Myocyte (in vitro differentiated cells): ENCODE results near the gene LGI2. TPM values are rescaled to one million over a fixed set of nuclear protein-coding genes. Genes with fewer than 3 reads are reported as not detected.

ENCODE experiments used
- DNase-seq: peaks from one replicate; pipeline ENCODE4 v3.0.0-alpha.2; 2012; ENCODE audit warnings: low read depth
- total RNA-seq: library from RNA; depleted of rRNA; stranded (reverse); fragments of >200 nt; gene quantifications from 2 replicates; pipeline ENCODE4 v1.2.3, GENCODE V29; 2014

LGI2 gene
- total RNA-seq, 1 donor from 2014 or later = not detected

- no peak for DNase-seq
Observed at GRCh38 chr4:24999392-25000089, 31.2 kb downstream of the LGI2 start.

GRCh38 chr4:24995346-24995919 lies 35.3 kb downstream of the LGI2 start:
- no peak for DNase-seq

- DNase-seq = no peak
Observed at GRCh38 chr4:24993551-24994080, 37.1 kb downstream of the LGI2 start.

DNA sequence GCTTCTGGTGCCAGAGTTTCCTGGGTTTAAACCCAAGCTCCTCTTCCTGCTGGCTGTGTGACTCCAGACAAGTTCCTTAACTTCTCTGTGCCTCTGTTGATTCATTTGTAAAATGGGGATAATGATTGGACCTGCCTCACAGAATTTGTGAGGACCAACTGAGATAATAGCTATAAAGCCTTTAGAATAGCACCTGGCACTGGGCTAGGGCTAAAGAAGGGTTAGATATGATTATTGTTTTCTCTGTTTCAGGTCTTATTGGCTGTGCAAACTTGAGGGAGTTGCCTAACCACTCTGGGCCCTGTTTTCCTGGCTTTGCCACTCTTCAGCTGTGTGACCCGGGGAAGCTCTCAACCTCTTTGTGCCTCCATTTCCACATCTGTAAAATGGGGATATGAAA lies 37.8 kb downstream of the LGI2 start:
- no peak for DNase-seq

DNA sequence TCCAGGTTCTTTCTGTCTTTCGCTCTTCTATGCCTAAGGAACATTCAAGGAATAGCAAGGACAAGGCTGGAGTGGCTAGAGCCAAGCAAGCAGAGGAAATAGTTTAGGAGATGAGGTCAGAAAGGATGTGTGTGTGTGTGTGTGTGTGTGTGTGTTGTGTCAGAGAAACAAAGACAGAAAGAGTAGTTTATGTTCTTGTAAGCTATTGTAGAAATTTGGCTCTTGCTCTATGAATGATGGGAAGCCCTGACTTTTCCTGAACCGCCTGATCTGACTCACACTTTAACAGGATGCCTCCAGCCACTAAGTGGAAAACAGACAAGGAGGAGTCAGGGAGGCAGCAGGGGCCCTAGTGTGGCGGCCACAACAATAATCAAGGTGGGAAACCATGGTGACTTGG lies 39.7 kb downstream of the LGI2 start:
- DNase-seq = no peak

- no peak for DNase-seq
Observed at GRCh38 chr4:24989327-24989726, 41.4 kb downstream of the LGI2 start.

- DNase-seq = peak; percentile 25
Observed at GRCh38 chr4:24988776-24989175, 42.0 kb downstream of the LGI2 start.

DNA sequence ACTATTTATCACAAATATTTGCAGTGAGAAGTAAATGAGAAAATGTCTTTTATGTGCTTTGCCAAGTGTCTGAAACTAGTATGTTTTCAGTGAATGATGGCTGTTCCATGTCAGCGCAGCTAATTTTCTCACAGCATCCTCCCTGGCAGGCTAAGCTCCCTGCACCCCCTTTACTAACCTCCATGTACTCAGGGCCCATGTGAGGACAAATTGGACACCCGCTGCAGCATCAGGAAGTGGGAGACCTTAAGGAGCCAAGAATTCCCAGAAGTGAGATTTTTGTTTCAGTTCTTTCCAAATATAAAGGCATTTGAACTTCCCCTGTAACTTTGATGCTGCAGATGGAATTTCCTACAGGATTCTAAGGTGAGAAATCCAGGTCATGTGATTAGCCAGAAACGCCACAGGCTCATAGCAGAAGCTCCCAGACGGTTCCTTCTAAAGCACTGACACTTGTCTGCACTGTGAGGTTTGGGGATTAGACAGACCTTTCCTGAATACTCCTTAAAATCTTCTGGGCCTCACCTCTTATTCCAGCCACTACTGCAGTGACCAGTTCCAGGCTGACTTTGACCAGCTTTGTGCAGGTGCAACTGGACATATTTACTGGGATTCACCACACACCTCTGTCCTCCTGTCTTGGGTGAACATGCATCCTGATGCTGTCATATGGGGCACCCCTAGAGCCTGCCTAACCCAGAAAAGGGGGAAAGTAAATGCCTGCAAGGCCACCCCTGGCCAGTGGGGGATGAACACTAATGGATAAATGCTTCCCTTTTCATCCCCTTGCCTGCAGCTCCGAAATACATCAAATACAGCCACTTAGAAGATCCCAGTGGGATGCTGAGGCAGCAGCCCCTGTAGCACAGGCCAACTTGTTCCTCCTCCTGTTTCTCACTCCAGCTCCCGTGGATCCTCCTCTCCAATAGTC lies 45.9 kb downstream of the LGI2 start:
- DNase-seq = no peak

GRCh38 chr4:24980740-24981139 lies 50.0 kb downstream of the LGI2 start:
- DNase-seq = no peak

DNA sequence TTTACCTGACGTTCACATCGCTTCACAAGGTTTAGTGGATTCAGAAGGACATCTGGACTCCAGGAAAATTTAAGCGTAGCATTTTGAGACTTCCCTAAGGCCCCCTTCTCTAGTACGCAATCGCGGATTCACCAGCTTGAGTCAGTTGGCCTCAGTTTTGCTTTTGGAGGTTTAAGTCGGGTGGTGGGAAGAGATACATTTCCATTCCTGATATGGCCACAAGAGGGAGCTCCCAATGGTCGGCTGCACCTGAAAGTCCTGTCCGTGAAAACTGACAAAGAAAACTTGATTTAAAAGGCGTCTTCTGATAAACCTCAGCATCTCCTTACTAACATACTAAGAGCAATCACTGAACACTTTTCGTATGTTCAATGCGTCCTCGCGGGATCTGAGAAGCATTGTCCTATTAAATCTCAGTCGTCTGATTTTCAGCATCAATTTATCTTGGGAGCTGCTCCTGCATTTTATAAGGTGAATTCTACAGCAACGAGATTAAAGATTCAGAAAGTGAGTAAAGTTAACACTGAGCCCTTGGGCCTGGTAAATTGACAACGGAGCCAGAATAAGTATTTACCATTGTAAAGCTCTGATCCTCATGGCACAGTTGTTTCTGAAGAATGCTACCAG lies 50.6 kb downstream of the LGI2 start:
- DNase-seq = peak; percentile 64

DNA sequence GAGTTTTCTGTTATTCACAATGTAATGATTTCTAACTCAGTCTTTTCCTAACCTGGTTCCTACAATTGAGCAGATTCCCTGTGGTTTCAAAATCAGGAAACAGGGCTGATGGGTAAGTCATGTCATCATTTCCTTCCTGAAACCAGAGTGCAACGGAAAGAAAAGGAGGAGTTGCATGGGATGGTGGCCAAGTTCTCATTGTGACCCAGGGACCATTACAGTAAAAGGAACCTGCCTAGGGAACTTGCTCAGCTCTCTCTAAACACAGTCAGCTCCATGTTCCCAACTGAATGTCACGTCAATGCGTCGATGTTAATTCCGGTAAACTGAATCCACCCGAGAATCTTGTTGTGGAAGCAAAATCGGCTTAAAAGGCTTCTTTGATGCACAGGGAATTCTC lies 51.2 kb downstream of the LGI2 start:
- DNase-seq = no peak

DNA sequence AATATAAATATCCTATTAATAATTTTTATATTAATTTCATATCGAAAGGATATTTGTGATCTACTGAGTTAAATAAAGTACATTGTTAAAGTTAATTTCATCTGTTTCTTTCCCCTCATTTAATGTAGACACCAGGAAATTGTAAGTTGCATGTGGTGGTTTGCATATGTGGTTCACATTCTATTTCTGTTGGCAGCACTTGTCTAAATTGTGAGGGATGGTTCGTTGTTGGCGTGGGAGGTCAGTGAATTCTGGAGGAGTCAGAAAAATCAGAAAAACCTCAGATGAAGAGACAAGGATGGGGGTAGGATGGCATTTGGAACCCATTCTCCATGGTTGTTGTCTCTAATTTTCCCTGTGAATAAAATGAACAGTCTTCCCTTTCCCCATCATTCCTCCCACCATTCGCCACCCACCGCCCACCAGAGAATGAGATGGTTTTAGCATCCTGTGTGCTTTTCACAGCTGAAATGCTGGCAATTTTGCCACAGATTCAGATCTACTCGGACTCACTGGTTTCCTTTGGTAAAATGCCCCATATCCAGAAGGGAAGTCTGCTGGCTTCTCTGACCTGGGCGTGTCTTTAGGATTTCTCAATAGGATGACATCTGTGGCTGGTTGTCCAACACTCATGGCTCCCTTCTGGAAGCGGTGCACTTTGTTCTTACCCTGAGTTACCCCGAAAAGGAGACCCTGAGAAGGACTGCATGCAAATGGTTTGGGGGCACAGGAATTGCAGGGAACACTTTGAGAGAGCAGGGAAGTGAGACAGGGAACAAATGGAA lies 52.3 kb downstream of the LGI2 start:
- DNase-seq = no peak

DNA sequence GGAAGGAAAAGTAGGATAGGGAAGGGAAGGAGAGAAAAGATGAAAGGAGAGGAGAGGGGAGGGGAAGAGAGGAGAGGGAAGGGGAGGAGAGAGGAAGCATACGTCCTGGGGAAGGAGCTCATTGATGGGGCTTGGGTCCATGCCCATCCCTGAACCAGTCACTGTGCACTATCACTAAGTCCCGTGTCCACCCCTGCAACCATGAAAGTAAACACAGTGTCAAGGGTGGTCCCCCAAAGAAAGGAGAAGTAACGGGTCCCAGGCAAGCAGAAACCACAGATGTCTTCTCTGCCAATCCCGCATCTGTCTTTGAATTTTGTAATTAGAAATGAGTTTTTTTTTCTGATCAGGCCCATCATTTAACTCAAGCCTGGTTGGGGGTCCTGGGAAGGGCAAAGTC lies 55.2 kb downstream of the LGI2 start:
- DNase-seq = no peak

DNA sequence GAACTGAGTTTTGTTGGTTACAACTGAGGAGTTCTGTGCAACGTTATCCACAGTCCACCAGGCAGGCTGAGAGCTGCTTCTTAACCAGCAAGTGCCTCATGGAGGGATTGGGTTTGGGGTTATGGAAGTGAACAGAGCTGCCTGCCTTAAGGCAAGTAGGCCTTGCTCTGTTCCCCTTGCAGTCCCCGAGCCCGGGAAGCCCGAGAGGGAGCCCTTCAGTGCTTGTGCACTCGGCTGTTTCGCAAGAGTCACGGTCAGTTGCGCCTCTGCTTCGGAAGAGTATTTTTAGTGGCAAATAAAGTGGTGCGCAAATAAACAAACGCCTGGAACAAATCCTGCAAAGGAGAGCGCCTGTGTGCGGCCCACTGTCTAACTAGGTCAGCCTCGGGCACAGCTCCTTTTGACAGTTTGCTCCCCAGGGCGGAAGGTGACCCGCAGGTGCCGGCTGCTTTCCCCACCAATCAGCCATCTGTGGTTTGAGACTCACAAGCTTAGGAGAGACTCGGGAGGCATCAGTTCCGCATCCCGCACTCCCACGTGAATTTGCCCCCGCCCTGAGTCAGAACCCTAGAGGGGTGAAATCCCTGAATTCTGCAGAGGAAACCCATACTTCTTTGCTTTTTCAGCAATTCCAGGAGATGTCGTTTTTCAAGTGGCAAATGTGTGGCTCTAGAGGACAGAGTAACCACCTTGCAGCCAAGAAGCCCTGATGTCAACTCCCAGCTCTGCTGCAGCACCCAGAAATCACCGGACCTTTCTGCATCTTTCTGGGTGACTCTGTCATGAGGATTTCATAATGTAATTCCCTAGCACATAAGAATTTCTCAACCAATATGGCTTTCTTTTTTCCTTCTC lies 56.8 kb downstream of the LGI2 start:
- DNase-seq = no peak

GRCh38 chr4:24973404-24973746 lies 57.4 kb downstream of the LGI2 start:
- DNase-seq = no peak

DNA sequence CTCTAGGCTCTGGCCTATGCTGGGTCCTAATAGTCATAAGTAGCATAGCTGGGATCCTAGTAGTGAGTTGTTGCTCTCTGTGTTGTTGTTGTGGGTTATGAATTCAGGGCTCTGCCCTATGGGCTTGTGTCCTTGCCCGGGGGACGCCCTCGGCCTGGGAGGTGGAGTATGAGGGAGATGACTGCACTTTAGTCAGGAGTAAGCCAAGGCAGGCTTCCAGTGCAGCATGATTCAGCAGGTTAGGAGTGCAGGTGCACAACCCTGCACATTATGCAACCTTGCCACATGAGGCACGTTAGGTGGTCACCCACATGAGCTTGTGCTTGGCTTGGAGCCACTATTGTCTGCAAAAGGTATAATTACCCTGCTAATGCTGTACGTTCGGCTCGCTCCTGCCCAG lies 59.6 kb downstream of the LGI2 start:
- no peak for DNase-seq

GRCh38 chr4:24970635-24971034 lies 60.1 kb downstream of the LGI2 start:
- no peak for DNase-seq

- no peak for DNase-seq
Observed at GRCh38 chr4:24970191-24970590, 60.6 kb downstream of the LGI2 start.

GRCh38 chr4:24969486-24969885 lies 61.3 kb downstream of the LGI2 start:
- DNase-seq = no peak

- peak; percentile 55 for DNase-seq
Observed at GRCh38 chr4:24968992-24969391, 61.8 kb downstream of the LGI2 start.
